NCI-H2081 (cell line): ENCODE measurements around the gene ZNF831.

ENCODE experiments used
- DNase-seq, 2 experiments: peaks; one replicate each; lab custom pipeline; 2025; lab: John Stamatoyannopoulos, UW

ZNF831 gene

DNA sequence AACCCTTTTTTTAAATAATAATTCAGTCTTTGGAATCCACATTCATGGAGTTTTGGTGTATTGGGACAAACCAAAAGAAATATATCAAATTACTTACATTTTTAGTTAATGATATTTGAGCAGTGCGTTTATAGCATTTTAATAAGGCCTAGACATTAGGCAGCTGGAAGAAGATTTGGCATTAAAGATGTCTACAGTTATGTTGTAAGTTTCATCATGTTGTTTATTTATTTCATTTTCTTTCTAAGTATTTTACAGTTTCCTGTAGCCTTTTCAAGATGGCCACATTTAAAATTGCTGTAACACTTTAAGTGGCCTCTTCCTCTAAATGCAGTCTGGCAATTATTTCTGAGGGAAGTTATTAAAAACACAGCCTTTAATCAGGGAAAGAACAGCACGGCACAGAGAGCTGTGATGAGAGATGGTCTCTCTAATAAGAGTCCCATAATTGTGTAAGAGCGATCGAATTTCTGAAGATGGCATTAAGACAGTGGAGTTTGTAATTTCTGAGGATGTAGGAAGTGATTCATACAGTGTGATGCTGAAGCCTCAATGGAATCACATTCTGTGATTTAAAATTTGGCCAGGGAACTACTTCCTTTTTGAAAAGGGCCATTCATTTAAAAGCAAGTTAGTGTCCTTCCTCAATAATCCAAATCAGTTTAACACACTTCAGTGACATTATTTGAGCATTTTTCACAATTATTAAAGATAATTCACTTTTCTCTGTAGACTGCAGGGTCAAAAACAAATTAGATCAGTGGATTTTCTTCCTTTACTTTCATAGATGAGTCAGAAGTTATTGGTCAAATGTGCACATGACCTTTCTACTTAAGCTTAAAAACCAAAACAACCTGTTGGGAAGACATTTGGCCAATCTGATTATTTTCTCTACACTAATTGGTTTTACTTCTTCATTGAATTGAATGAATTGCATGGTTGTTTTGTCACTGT, 84.4 kb downstream of the ZNF831 start:
- DNase-seq, result no peak

DNA sequence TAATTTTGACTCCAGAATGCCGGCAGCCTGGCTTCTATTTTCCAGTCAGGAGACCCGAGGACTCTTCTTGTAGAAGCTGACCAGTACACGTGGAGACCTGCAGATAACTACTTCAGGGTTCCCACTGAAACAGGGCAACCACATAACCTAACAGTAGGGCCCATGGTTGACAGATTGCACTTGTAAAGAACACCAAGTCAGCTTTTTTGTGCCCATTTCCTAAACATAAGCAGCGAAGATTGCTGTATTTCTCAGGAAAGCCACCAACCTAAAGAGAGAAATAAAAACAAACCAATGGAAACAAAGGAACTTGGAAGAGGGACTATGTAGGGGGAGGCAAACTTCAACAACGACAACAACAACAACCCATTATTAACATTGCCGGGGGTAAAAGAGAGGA, 86.7 kb downstream of the ZNF831 start:
- DNase-seq, result no peak

DNA sequence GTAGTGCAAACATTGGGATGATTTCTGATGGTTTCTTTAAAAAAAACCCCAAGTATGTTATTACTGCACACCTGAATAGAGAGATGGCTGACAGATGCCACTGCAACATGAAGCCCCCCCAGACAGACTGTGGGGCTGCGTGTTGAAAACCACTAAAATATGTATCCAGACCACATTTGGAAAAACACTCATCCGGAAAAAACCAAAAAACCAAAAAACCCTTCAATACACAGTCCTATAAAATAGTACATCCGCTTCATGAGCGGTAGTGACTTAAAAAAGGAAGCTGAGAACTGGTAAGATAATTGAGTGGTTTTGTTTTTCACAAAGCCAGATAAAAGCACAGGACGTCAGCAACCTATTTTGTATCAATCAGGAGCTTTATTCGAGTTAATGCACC, 89.7 kb downstream of the ZNF831 start:
- DNase-seq, result no peak

DNA sequence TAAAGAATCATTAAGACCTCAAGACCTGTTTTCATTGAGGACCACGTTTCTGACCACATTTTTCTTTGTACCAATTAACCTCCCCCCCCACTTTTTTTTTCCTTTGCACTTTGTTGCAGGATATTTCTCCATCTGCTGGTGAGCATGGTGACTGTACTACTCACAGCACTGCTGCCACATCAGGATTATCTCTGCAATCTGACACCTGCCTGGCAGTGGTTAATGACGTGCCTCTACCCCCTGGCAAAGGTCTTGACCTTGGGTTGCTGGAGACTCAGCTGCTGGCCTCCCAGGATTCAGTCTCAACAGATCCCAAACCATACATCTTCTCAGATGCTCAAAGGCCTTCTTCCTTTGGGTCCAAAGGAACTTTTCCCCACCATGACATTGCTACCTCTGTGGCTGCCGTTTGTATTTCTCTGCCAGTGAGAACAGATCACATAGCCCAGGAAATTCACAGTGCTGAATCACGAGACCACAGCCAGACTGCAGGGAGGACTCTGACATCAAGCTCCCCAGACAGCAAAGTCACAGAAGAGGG, 90.2 kb downstream of the ZNF831 start:
- DNase-seq, result no peak

DNA sequence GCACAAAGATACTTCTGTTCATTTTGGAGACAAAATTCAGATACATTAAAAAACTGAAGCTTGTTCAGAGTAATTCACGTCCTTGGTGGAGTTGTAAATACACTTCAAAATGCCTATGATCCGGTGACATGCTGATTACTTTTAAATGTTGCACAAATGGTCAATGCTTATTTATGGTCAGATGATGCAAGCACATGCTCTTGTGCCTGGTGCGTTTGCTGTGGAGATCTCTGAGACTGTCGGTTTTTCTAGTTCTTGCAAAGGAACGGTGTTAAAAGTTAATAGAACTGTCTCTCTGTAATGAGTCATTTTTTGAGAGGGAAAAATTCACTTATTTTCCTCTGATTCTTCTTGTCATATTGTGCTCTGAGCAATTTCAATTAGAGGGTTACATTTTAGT, 91.6 kb downstream of the ZNF831 start:
- no peak for DNase-seq

DNA sequence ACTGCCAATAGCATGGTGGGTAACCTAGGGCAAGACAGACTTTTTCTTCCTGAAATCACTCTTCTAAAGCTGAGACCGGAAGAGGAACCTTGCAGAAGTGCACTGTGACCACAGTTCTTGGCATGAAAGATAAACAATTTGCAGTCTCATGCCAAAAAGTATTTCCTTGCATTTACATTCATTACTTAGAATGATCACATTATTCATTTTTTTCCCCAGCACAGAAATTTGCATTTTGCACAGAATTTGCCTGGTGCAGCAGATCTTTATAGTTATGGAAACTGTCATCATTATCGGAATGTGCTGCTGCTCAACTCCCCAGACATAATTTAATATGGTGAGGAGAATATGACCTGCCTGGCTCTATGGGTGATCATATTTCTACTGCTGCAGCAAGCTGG, 94.6 kb downstream of the ZNF831 start:
- no peak for DNase-seq

DNA sequence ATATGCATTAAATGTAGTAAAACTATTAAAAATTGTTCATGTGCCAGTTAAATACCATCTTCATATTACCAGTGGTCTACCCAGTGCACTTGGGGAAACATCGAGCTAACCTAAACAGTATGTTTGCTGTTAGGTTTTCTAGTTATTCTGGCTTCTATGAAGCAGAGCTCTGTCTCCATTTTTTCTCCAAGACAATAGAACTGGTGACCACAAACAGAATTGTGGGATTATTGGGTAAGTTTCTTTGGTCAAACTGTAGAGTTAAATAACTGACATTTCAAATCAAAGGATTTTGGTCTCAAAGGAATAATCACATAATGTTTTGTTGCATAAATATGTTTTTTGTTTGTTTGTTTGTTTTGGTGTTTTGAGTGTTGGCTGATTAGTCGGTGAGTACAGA, 96.3 kb downstream of the ZNF831 start:
- DNase-seq, result no peak

DNA sequence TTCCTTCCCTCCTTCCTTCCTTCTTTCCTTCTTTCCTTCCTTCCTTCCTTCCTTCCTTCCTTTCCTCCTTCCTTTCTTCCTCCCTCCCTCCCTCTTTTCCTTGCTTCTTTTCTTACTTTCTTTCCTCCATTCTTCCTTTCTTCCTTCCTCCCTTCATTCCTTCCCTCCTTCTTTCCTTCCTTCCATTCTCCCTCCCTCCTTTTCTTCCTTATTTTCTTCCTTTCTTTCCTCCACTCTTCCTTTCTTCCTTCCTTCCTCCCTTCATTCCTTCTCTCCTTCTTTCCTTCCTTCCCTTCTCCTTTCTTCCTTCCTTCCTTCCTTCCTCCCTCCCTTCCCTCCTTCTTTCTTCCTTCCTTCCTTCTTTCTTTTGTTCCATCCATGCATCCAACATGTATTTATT, 101.7 kb downstream of the ZNF831 start:
- no peak for DNase-seq

DNA sequence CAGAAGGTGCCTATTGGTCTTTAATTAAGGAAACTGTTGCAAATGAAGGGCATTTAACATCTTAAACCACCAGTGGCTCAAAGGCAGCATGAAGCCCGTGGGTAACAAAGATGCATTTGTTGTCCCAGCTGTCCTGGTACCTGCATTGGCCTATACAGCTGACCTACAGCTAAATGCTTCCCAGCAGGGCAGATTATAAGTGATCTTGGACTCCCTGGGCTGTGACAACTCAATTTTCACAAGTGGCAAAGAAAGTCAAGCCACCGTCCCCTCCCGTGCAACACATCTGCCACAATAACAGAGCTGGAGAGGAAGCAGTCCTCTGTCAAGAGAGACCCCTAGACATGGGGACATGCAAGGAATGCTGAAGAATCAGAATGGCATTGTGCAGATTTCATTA, 105.2 kb downstream of the ZNF831 start:
- no peak for DNase-seq

DNA sequence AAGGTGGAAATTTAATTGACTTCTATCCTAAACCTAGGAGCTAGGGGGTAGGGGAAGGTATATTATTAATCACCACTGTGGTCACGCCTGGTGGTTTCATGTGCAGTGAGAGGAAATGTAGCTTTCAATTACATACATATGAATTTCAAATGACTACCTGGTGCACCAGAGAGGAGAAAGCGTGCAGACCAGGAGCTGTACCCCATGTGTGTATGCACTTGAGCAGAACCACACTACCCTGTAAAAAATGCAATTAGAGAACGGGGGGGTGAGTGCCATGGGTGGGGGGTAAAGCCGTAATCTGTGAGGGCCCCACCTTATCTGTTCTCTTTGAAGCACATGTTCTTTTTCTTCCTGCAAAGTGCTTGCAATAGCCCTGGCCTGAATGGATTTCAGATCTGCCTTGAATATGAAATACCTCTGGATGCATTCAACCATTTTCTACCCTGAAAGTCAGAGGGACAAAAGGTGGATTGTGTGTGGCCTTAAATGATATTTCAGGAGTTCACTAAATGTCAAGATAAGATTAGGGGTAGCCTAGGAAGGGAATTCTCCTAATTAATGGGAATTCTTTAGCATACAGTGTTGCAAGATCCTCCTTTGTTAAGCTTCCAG, 105.9 kb downstream of the ZNF831 start:
- no peak for DNase-seq

DNA sequence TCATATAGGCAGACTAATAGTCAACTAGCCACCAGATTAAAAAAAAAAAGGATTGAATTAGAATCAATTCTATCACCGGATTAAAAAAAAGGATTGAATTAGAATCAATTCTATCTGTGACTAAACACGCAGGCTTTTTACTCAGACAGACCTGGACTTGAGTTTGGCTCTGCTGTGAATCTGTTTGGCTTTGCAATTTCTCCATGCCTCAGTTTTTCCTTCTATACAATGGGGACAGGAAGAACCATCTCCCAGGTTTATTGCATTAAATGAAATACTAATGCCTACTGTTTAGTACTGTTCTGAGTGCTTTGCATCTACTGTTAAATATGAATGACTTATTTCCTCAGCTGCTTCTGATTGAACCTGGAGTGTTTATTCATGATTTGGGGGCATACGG, 106.8 kb downstream of the ZNF831 start:
- no peak for DNase-seq

DNA sequence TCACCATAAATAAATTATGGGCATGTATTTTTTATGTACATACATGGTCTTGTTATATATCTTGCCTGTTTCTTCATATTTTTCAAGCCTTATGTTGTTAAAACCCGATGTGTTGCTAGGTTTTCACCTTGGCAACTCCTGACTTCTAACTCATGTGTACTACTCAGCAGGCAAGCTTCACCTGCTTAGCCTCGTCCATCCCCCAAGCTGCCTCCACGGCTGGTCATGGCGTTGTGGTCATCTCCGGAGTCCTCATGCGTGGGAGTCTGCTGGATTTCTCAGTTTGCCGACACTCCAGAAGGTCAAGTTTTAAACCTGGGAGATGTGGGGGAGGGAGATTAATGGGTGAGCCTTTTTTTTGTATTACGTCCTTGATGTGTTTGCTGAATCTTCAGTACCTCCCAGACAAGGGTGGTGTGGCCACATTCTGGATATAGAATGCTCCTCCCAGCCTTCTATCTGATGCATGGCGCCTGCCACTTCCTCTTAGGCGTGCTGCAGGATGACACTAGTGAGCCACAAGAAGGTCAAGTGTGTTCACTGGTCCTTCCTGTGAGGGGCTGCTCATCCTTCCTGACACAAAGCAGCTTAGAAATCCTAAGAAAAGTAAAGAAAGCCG, 110.2 kb downstream of the ZNF831 start:
- DNase-seq, result no peak

DNA sequence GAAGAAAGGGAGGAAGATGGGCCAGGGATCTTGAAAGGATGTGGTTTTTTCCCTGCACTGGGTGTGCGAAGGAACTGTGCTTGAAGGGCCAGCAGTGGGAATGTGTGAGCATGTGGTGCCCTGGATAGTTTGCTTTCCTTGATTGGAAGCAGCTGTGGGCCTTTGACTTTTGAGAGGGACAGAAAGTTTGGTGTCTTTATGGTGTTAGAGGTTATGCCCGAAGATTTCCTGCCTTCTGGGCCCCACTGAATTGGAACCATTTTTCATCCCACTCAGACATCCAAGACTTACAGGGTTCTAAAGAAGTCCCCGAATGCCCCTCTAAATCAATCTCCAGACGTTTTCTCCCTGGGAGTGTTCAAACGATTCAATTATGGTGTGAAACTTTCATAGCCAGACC, 113.3 kb downstream of the ZNF831 start:
- no peak for DNase-seq

DNA sequence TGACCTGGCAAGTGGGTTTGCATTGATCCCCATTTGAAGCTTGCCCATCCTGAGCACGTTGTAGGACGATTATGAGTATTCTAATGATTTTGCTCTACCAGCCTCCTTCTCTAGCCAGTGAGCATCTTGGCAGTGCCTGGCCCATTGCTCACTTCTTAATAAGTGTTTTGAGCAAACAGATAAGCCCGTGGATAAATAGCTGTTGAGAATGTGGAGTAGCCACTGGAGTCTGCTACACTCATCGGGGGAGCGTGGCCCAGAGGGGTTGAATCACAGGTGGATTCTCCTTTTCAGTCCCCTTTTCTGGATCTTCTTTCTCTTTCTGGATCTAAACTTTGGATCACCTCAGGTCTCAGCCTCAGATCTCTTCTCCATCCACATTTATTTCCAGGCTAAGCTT, 120.8 kb downstream of the ZNF831 start:
- DNase-seq, result no peak

DNA sequence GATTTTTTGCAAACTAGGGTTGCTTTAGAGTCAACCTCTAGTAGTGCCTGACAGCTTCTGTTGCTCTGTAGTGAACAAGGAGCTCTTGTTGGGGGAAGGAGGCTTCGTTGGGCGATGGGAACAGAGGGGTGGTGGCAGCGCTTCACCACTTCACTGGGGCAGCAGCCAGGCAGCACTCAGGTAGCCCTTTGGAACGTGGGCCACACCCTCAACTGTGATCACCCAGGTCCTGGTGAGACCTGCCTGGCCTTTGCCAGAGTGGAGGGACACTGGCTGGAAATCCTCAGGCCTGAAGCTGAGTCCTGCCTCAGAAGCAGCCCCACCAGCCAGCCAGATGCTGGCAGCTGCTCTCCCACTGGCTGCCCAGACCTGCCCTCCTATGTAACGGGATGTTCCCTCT, 126.4 kb downstream of the ZNF831 start:
- DNase-seq, result no peak

DNA sequence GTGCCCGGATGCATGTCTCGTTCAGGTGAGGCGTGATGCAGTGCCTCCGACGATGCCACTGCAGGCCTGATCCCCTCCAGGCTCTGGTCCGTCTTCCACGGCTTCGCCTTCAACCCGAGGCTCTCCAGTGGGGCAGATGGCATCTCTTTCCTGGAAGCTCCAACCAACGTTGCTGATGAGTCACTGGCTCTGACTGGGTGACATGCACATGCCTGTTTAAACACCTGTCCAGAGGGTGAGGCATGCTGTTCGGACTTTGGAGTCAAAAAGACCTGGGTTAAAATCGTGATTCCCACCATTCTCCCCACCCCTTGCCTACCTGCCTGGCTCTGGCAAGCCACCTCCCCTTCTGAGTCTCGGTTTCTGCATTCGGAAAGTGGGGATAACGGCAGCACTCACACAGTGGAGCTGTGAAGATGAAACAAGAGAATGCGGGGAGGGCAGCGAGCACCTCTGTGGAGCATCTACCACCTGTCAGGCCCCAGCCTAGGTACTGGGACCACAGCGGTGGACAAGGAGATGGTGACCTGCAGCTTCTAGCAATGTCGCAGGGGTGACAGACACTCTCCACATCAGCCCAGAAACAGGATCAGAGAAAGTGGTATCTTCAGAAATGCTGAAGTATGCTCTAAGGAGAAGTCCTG, 128.2 kb downstream of the ZNF831 start:
- no peak for DNase-seq

DNA sequence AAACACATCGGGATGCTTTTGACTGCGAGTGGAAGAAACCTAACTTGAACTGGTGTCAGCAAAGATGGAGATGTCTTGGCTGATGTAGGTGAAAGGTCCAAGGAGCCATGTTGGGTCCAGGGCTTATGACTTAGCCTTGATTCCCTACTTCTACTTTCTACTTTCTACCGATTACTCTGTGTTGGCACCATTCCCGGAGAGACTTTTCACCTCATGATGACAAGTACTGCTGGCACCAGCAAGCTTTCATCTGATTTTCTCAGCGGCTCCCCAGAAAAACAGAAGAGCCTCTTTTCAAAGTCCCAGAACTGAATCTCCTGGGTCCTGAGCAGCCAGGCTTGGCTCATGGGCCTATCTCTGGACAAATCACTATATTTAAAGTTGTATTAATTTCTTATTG, 131.9 kb downstream of the ZNF831 start:
- no peak for DNase-seq

DNA sequence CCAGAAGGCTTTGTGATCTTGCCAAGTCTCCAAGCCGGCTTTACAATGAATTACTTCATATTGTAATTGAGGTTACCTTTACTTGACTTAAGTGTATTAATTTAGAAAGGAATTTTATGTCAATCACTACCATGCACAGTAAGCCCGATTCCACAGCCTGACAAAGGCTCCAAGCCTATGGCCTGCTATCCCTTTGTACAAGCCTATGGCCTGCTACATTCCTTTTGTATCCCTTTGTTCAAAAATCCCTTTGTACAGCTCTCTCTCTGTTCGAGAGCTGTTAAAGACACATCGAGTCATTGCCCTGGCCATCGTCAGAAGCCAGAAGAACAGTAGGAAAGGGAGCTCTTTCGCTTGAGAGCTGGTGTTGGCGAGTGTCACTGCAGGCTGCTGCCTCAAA, 134.1 kb downstream of the ZNF831 start:
- DNase-seq, result no peak

DNA sequence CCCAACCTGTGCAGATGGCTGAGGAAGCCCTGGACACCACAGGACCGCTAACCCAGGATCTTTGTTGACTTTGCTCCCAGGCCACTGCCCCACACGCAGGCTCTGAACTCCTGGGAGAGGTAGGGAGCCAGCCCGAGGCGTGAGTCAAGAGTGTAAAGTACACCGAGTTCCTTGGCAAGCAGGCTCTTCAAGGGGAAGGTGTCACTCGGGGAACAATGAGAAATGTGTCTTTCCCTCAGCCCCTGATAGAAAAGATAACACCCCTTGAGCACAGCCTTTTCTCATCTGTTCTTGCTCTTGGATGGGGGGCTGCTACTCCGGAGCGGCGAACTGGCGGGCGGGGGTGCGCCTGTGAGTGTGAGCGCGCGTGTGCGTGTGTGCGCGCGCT, 136.3 kb downstream of the ZNF831 start:
- DNase-seq, result no peak

DNA sequence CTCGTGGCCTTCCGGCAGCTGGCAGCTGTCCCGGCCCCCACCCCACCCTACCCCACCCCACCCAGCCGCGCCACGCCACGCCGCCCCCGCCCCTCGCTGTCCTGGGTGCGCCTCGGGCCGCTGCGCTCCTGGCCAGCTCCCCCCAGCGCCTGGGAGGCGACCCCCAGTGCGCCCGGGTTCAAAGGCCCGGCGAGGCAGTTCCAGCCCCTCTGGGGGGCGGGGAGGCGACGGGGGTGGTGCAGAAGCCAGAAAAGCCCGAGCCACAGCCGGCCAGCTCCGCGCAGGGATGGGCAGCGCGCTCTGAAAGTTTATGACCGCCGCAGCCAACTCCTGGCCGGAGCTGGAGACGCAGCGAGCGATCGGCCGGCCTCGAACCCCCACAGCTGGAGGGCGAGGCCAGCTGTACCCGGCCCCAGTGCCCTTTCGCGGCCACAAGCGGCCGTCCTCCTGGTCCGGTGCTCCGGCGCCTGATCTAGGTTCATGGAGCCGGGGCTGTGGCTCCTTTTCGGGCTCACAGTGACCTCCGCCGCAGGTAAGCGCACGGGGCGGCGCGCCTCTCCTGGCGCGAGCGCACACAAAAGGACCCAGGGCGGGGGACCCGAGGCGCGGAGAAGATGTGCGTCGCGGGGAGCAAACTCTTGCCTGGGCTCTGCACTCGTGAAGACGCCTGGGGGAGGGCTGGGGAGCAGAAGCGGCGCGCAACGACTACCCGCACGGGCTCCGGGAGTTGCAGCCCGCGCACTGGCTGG, 136.9 kb downstream of the ZNF831 start, which contains the start of gene EDN3:
Gene EDN3, plus strand, starts transcription at position 279 of the 749 bp plus-strand sequence. Its CDS starts 202 bp downstream, at position 481.
- DNase-seq, result no peak

DNA sequence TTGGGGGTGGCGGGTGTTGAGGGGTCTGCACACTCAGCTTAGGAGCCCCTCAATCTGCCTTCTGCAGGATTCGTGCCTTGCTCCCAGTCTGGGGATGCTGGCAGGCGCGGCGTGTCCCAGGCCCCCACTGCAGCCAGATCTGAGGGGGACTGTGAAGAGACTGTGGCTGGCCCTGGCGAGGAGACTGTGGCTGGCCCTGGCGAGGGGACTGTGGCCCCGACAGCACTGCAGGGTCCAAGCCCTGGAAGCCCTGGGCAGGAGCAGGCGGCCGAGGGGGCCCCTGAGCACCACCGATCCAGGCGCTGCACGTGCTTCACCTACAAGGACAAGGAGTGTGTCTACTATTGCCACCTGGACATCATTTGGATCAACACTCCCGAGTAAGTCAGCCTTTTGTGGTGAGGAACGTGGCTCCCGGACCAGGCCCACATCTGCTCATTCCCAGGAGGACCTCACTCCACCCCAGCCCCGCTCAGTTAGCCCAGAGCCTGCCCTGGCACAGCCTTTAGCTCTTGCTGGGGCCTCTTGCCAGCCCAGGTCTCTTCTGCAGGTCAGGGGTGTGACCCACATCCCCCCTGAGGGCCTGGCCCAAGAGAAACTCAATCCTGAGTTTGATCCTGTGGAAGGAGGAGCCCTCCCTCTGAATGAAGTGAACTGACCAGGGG, 137.9 kb downstream of the ZNF831 start:
- no peak for DNase-seq
